ENCODE data around the gene PLD5. TPM values are rescaled to one million over a fixed set of nuclear protein-coding genes. Genes with fewer than 3 reads are reported as not detected.

The PLD5 gene
- total RNA-seq, 1 donor from 2014 or later = not detected

DNA sequence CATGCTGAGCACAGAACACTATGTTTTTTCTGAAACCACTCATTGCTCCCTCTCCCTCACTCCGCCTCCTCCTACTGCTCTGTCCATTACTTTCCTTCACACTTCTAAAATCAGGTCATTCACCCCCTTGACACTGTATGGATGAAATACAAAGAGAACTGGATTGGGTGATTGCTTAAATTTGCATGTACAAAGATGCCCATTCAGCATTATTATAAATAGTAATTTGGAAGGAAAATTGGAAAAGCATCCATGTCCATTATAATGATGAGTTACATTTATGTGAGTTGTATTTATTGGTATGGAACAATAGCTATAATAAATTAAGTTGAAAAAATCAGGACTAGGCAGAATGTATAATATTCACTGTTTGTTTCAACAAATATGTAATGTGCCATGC is 83.7 kb downstream of the PLD5 start:
- H3K9me3 Mint-ChIP-seq = no peaks in the 10 kb centered on the region
- ATAC-seq (ENCODE audit: low read depth) = no peak
- H3K36me3 Mint-ChIP-seq (ENCODE audit: low read depth) = no peaks in the 10 kb centered on the region
- POLR2A ChIA-PET = no interaction called here
- peaks cover 2% of the 10 kb centered on the region for H3K27me3 Mint-ChIP-seq
- no peak overlapping the region for H3K27ac Mint-ChIP-seq
- H3K4me1 Mint-ChIP-seq = no peaks in the 10 kb centered on the region
- CTCF ChIA-PET = no interaction called here
- no peak overlapping the region for H3K4me3 Mint-ChIP-seq
- intact Hi-C loops (cut with micrococcal nuclease) = no loop called here
- no peak for DNase-seq
- TF ChIP-seq, protein P1, sequence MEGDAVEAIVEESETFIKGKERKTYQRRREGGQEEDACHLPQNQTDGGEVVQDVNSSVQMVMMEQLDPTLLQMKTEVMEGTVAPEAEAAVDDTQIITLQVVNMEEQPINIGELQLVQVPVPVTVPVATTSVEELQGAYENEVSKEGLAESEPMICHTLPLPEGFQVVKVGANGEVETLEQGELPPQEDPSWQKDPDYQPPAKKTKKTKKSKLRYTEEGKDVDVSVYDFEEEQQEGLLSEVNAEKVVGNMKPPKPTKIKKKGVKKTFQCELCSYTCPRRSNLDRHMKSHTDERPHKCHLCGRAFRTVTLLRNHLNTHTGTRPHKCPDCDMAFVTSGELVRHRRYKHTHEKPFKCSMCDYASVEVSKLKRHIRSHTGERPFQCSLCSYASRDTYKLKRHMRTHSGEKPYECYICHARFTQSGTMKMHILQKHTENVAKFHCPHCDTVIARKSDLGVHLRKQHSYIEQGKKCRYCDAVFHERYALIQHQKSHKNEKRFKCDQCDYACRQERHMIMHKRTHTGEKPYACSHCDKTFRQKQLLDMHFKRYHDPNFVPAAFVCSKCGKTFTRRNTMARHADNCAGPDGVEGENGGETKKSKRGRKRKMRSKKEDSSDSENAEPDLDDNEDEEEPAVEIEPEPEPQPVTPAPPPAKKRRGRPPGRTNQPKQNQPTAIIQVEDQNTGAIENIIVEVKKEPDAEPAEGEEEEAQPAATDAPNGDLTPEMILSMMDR (IDR thresholded peaks at IDR 0.05) = no peak

DNA sequence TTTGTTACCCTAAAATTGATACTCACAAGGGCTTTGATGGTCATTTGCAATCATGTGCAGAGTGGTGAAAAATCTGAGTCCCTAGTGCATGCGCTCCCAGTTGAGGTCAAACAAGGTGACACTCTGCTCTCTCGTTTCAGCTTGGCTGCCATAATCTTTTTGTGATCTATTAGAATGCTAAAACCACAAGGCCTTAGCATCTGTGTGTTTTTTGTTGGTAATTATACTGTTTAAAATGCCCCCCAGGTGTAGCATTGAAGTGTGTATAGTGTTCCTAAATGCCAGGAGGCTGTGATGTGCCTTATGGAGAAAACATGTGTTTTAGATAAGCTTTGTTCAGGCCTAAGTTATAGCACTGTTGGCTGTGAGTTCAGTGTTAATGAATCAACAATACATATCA is 89.3 kb downstream of the PLD5 start:
- no peak overlapping the region for H3K27ac Mint-ChIP-seq
- H3K4me3 Mint-ChIP-seq = no peak overlapping the region
- ChIA-PET CTCF (no interaction called here), POLR2A (no interaction called here)
- H3K27me3 Mint-ChIP-seq = peaks cover 4% of the 10 kb centered on the region
- H3K4me1 Mint-ChIP-seq = no peaks in the 10 kb centered on the region
- H3K9me3 Mint-ChIP-seq = no peaks in the 10 kb centered on the region
- H3K36me3 Mint-ChIP-seq (ENCODE audit: low read depth) = no peaks in the 10 kb centered on the region
- intact Hi-C loops (cut with micrococcal nuclease) = no loop called here
- DNase-seq (no peak), ATAC-seq (ENCODE audit: low read depth) (no peak)
- TF ChIP-seq, protein P1 (IDR thresholded peaks at IDR 0.05) = no peak

DNA sequence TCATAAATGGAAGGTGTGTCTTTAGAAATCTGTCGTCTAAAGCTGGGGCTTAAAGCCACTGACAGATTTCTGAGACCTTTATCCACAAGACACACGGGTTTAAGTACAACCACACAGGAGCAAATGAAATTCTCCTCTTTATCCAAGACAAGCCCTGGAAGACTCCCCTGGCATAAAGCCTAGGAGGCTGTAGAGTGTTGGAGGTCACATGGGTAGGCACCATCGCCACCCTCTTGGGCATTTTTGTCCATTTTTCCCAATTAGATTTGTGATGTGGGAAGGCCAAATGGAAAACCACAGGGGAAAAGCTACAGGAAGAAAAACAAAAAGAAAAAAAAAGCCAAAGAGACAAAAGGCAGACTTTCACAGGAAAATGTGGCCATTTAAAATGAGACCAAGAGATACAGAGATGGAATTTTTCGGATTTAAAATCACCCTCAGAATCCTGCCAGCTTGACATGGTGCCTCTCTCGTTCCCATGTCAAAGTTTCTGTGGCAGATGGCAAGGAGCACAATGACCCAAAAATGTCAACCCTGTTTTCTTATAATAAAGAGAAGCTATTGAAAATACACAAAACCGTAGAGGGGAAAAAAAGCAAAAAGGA is 91.9 kb downstream of the PLD5 start:
- no peaks in the 10 kb centered on the region for H3K36me3 Mint-ChIP-seq (ENCODE audit: low read depth)
- peaks cover 2% of the 10 kb centered on the region for H3K9me3 Mint-ChIP-seq
- DNase-seq (no peak), ATAC-seq (ENCODE audit: low read depth) (no peak)
- no peak overlapping the region for H3K27ac Mint-ChIP-seq
- intact Hi-C loops (cut with micrococcal nuclease) = no loop called here
- H3K4me3 Mint-ChIP-seq = no peak overlapping the region
- ChIA-PET POLR2A (no interaction called here), CTCF (no interaction called here)
- H3K27me3 Mint-ChIP-seq = peaks cover 4% of the 10 kb centered on the region
- H3K4me1 Mint-ChIP-seq = no peaks in the 10 kb centered on the region
- TF ChIP-seq, protein P1 (IDR thresholded peaks at IDR 0.05) = no peak

DNA sequence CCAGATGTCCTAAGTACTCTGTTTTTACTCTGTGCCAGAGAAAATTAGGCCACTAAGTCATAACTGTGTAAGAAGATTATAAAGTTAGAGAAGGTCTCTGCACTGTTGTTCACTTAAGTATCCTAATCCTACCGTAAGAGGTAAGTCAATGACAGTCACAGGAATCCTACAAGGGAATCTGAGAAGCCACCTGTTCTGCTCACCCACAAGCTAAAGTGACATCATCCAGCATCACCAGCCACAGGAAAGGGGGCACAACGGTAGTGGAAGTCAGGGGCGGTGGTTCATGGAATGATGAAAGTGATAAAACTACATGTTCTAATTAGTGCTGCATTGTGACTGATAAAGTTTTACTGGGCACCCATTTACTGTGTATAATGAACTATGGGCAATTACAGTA is 92.7 kb downstream of the PLD5 start:
- ATAC-seq (ENCODE audit: low read depth) (no peak), DNase-seq (no peak)
- intact Hi-C loops (cut with micrococcal nuclease) = no loop called here
- no peak overlapping the region for H3K27ac Mint-ChIP-seq
- CTCF ChIA-PET = no interaction called here
- no peaks in the 10 kb centered on the region for H3K4me1 Mint-ChIP-seq
- POLR2A ChIA-PET = no interaction called here
- no peak overlapping the region for H3K4me3 Mint-ChIP-seq
- no peaks in the 10 kb centered on the region for H3K36me3 Mint-ChIP-seq (ENCODE audit: low read depth)
- H3K9me3 Mint-ChIP-seq = peaks cover 2% of the 10 kb centered on the region
- TF ChIP-seq, protein P1 (IDR thresholded peaks at IDR 0.05) = no peak
- H3K27me3 Mint-ChIP-seq = peaks cover 4% of the 10 kb centered on the region

DNA sequence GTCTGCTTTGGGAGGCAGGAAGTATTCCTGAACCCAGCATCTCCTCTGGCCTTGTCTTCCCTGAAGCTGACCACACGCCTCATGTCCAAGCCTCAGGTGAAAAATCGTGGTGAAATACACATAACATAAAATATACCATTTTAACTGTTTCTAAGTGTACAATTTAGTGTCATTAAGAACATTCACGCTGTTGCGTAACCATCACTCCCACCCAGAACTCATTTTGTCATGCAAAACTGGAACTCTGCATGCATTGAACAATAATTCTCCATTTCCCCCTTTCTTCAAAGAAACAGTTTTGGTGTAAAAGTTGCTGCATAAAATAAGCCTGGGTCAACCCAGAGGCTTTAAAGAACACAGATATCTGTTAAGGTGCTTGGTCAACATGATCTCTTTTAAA is 93.5 kb downstream of the PLD5 start:
- ChIA-PET CTCF (no interaction called here), POLR2A (no interaction called here)
- no peak overlapping the region for H3K27ac Mint-ChIP-seq
- ATAC-seq (ENCODE audit: low read depth) = no peak
- intact Hi-C loops (cut with micrococcal nuclease) = no loop called here
- peaks cover 4% of the 10 kb centered on the region for H3K27me3 Mint-ChIP-seq
- TF ChIP-seq, protein P1 (IDR thresholded peaks at IDR 0.05) = no peak
- H3K4me1 Mint-ChIP-seq = no peaks in the 10 kb centered on the region
- H3K9me3 Mint-ChIP-seq = peaks cover 2% of the 10 kb centered on the region
- H3K36me3 Mint-ChIP-seq (ENCODE audit: low read depth) = no peaks in the 10 kb centered on the region
- no peak for DNase-seq
- no peak overlapping the region for H3K4me3 Mint-ChIP-seq

All from activated B cell treated with CpG ODN at 0.5 μM for 24 hours (primary cell).